ENCODE measurements around the gene ZNF302.

DNA sequence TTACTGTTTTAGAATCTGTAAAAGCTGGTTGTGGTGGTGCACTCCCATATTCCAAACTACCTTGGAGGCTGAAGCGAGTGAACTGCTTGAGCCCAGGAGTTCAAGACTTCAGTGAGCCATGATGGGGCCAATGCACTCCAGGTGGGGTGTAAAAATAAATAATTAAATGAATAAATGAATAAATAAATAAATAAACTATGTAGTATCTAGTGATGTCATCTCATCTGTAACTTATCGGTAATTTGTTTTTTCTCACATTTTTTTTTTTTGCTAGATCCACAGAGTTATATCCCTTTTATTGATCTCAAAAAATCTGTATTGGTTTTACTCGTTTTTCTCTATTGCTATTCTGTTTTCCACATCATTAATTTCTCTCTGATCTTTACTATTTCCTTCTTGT lies 5.5 kb upstream of the ZNF302 start:
- TF ChIP-seq, protein P1, sequence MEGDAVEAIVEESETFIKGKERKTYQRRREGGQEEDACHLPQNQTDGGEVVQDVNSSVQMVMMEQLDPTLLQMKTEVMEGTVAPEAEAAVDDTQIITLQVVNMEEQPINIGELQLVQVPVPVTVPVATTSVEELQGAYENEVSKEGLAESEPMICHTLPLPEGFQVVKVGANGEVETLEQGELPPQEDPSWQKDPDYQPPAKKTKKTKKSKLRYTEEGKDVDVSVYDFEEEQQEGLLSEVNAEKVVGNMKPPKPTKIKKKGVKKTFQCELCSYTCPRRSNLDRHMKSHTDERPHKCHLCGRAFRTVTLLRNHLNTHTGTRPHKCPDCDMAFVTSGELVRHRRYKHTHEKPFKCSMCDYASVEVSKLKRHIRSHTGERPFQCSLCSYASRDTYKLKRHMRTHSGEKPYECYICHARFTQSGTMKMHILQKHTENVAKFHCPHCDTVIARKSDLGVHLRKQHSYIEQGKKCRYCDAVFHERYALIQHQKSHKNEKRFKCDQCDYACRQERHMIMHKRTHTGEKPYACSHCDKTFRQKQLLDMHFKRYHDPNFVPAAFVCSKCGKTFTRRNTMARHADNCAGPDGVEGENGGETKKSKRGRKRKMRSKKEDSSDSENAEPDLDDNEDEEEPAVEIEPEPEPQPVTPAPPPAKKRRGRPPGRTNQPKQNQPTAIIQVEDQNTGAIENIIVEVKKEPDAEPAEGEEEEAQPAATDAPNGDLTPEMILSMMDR (IDR thresholded peaks at IDR 0.05): no peak
- TF ChIP-seq POLR2A (IDR thresholded peaks at IDR 0.05): no peak

Data from tibial nerve (tissue), 3 donors.